ENCODE data around the gene CNOT11. TPM values are rescaled to one million over a fixed set of nuclear protein-coding genes. Genes with fewer than 3 reads are reported as not detected.

CNOT11 gene
- total and polyA plus RNA-seq, 2 of the 4 experiments (the other 2 are of a cell fraction) = 36.4 to 55.8 TPM

- ChIA-PET CTCF (interaction anchor here (1.1 kb wide), 1 partner anchor 19 kb away, joined by 3 read pairs; no protein-coding TSS in a partner anchor), POLR2A (ENCODE audit: unreplicated experiment) (no interaction called here)
- intact Hi-C loops (cut with micrococcal nuclease) = no loop called here
- H3K9ac ChIP-seq (ENCODE audit: low read depth, low read length) = no peak overlapping the region
- H2BK5ac ChIP-seq (ENCODE audit: low read depth, low read length, poor library complexity, severe bottlenecking) = no peak overlapping the region
- H2BK20ac ChIP-seq (ENCODE audit: low read depth, low read length) = no peak overlapping the region
- BruUV-seq (replicated peaks) = no TSS peak
- H2AFZ ChIP-seq (replicated peaks; ENCODE audit: low read length, poor library complexity) = no peak overlapping the region
- no peak overlapping the region for H3K56ac ChIP-seq (ENCODE audit: extremely low read depth, insufficient read depth, low read length)
- H2BK15ac ChIP-seq (ENCODE audit: low read depth, low read length) = no peak overlapping the region
- H4K20me1 ChIP-seq (ENCODE audit: insufficient read depth, low read length) = no peaks in the 10 kb centered on the region
- H3K4ac ChIP-seq (ENCODE audit: low read depth, low read length) = no peak overlapping the region
- no peak for DNase-seq
- in situ Hi-C loops (cut with MboI; ENCODE audit: low sequenced_read_pairs) = loop anchor here (25.0 kb wide), 1 partner anchor 612 kb away; no protein-coding TSS in a partner anchor
- dilution Hi-C loops (cut with HindIII; ENCODE audit: low sequenced_read_pairs, unreplicated experiment) = no loop called here
- no peak overlapping the region for H3K4me2 ChIP-seq (ENCODE audit: low read depth, low read length)
- H3K79me1 ChIP-seq (ENCODE audit: low read depth in 1 of 2, low read length in 2 of 2) = no peaks in the 10 kb centered on the region
- H3K14ac ChIP-seq (replicated peaks; ENCODE audit: low read depth, low read length) = no peak overlapping the region
- H4K91ac ChIP-seq (ENCODE audit: insufficient read depth, low read depth, low read length) = no peak overlapping the region
- no peak overlapping the region for H2AK5ac ChIP-seq (ENCODE audit: low read depth, low read length)
- no peak overlapping the region for H2AK9ac ChIP-seq (replicated peaks; ENCODE audit: low read depth, low read length, poor library complexity)
- H2BK120ac ChIP-seq (ENCODE audit: low read depth, low read length) = no peak overlapping the region
- no peak overlapping the region for H4K5ac ChIP-seq (ENCODE audit: low read depth, low read length)
- TF ChIP-seq MAZ (IDR thresholded peaks at IDR 0.05; ENCODE audit: borderline replicate concordance, low read depth, low read length) (no peak), NFE2L2 (IDR thresholded peaks at IDR 0.05; ENCODE audit: low read depth, low read length) (no peak), ELK1 (IDR thresholded peaks at IDR 0.05; ENCODE audit: borderline replicate concordance, low read depth, low read length) (no peak), FOS (IDR thresholded peaks at IDR 0.05; ENCODE audit: low read depth, low read length) (no peak), MAFK (IDR thresholded peaks at IDR 0.05; ENCODE audit: low read depth, low read length) (no peak), CHD1 (IDR thresholded peaks at IDR 0.05; ENCODE audit: low read depth, low read length) (no peak), CEBPB (IDR thresholded peaks at IDR 0.05; ENCODE audit: low read depth, low read length) (no peak), BHLHE40 (IDR thresholded peaks at IDR 0.05; ENCODE audit: low read depth, low read length) (no peak), SMC3 (IDR thresholded peaks at IDR 0.05; ENCODE audit: low read depth, low read length) (no peak), POLR2A (IDR thresholded peaks at IDR 0.05; ENCODE audit: low read depth, low read length) (no peak), USF2 (IDR thresholded peaks at IDR 0.05; ENCODE audit: low read depth, low read length) (no peak), MXI1 (IDR thresholded peaks at IDR 0.05; ENCODE audit: borderline replicate concordance, low read depth, low read length) (no peak)
- TF ChIP-seq, protein P1, sequence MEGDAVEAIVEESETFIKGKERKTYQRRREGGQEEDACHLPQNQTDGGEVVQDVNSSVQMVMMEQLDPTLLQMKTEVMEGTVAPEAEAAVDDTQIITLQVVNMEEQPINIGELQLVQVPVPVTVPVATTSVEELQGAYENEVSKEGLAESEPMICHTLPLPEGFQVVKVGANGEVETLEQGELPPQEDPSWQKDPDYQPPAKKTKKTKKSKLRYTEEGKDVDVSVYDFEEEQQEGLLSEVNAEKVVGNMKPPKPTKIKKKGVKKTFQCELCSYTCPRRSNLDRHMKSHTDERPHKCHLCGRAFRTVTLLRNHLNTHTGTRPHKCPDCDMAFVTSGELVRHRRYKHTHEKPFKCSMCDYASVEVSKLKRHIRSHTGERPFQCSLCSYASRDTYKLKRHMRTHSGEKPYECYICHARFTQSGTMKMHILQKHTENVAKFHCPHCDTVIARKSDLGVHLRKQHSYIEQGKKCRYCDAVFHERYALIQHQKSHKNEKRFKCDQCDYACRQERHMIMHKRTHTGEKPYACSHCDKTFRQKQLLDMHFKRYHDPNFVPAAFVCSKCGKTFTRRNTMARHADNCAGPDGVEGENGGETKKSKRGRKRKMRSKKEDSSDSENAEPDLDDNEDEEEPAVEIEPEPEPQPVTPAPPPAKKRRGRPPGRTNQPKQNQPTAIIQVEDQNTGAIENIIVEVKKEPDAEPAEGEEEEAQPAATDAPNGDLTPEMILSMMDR (conservative IDR thresholded peaks at IDR 0.05; ENCODE audit: low read depth, low read length) = no peak
- H3K9me3 ChIP-seq (ENCODE audit: control insufficient read depth, insufficient read depth, low read length) = no peaks in the 10 kb centered on the region
- H3K4me3 ChIP-seq (ENCODE audit: insufficient read depth, low read depth, low read length) = no peak overlapping the region
- no peak overlapping the region for H3K27ac ChIP-seq (ENCODE audit: insufficient read depth, low read length)
- H4K8ac ChIP-seq (ENCODE audit: low read depth in 2 of 2, low read length in 2 of 2) = no peak overlapping the region
- no peaks in the 10 kb centered on the region for H3K9me1 ChIP-seq (ENCODE audit: insufficient read depth, low read length)
- H3K4me1 ChIP-seq (ENCODE audit: control insufficient read depth, insufficient read depth, low read length) = no peaks in the 10 kb centered on the region
- no peak overlapping the region for H3K18ac ChIP-seq (ENCODE audit: low read depth, low read length)
- no peak for ATAC-seq (ENCODE audit: low read depth)
- WGBS, 2 experiments (ENCODE audit: extremely low coverage in 2 of 2, insufficient read length in 1 of 2) = 83% methylated on average over 1 of the region's 7 CpGs; no CpG with 5 or more reads in 1 of the 2 experiments
- peaks cover 6% of the 10 kb centered on the region for H3K27me3 ChIP-seq (ENCODE audit: control insufficient read depth, insufficient read depth, low read length)
- H3K23ac ChIP-seq (ENCODE audit: low read depth, low read length) = no peak overlapping the region
- H3K36me3 ChIP-seq (ENCODE audit: control insufficient read depth, insufficient read depth, low read length) = no peaks in the 10 kb centered on the region
These were observed 28.9 kb upstream of the CNOT11 start for GRCh38 chr2:101223814-101224231.
